HG03439 (cell line): Measurements from ENCODE around the gene APLP2.
"Not testable (repeated sequence)": the region's sequence is repeated elsewhere in the genome, so short reads cannot be mapped to it uniquely, and the experiment has no call there.

Experiments used
- ATAC-seq: cut with Tn5 transposase; IDR thresholded peaks from one replicate; pipeline ENCODE4 v1.9.1; 2021; ENCODE audit warnings: mild to moderate bottlenecking, moderate library complexity; ENCODE audit not compliant: unreplicated experiment

Gene APLP2

DNA sequence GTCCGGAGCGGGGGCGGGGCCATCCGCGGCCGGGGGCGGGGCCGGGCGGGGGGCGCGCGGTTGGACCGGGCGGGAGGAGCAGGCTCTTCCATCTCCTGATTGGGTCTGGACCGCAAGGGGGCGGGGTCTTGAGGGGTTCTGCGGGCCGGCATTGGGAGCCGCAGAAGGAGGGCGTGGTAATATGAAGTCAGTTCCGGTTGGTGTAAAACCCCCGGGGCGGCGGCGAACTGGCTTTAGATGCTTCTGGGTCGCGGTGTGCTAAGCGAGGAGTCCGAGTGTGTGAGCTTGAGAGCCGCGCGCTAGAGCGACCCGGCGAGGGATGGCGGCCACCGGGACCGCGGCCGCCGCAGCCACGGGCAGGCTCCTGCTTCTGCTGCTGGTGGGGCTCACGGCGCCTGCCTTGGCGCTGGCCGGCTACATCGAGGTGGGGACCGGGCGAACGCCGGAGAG is at the start of gene APLP2:
APLP2 (plus strand) TSS at position 236 of the 450 bp plus-strand sequence; CDS start at position 320, 84 bp downstream.
- peak; percentile 97 for ATAC-seq

DNA sequence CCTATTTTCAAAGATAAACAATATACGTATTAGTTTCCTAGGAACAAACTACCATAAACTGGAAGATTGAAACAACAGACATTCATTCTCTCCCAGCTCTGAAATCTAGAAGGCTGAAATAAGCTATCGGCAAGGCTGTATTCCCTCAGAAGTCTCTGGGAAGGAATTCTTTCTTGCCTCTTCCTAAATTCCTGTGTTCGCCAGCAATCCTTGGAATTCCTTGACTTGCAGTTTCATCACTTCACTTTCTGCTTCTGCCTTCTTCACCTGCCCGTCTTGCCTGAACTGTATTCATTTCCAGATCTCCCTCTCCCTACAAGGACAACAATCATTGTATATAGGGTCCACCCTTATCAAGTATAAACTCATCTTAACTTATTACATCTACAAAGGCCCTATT is 49.4 kb upstream of the APLP2 start:
- no peak for ATAC-seq

DNA sequence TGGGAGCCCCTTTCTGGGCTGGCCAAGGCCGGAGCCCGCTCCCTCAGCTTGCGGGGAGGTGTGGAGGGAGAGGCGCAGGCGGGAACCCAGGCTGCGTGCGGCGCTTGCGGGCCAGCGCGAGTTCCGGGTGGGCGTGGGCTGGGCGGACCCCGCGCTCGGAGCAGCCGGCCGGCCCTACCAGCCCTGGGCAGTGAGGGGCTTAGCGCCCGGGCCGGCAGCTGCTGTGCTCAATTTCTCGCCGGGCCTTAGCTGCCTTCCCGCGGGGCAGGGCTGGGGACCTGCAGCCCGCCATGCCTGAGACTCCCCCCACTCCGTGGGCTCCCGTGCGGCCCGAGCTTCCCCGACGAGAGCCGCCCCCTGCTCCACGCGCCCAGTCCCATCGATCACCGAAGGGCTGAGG is 48.1 kb upstream of the APLP2 start:
- not testable (repeated sequence) for ATAC-seq

GRCh38 chr11:130022799-130023198 is 46.9 kb upstream of the APLP2 start:
- no peak for ATAC-seq

DNA sequence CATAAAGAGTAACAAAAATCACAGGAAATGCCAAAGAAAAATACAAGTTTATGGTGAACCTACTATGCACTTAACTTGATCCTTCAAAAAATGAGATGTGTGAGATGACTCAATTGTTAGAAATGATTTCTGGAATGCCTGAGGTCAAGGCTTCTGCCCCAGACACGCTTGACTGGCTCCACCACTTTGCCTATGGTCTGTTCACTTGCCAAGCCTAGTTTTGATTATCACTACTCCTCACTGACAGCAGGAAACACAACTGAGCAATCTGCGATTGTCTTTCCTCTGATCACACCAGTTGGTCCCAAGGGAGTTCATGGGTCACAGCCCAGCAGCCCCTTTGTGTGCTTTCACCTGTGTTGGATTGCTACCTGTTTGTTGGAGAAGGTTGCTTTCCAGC is 46.5 kb upstream of the APLP2 start:
- peak; percentile 88 for ATAC-seq

GRCh38 chr11:130024361-130024760 is 45.3 kb upstream of the APLP2 start:
- ATAC-seq: no peak

- ATAC-seq: no peak
Observed at GRCh38 chr11:130025371-130025770, 44.3 kb upstream of the APLP2 start.

DNA sequence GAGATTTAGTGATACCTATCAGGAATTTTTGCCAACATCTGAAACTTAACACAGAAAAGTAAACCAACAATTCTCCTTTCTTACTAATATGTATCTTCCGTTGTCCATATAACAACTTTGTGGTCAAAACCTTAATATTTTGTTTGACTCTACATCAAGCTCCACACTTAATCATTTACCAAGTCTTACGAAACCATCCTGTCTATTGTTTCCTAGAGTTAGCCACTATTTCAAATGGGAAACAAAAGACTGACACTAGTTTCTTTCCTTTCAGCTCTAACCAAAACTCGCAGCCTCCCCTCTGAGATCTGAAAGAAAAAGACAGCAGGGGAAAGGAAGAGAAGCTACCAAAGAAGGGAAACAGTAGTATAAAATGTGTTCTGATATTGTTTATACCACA is 40.6 kb upstream of the APLP2 start:
- no peak for ATAC-seq

- ATAC-seq: no peak
Observed at GRCh38 chr11:130031056-130031455, 38.6 kb upstream of the APLP2 start.

GRCh38 chr11:130031945-130032344 is 37.7 kb upstream of the APLP2 start:
- no peak for ATAC-seq

- no peak for ATAC-seq
Observed at GRCh38 chr11:130032931-130033330, 36.8 kb upstream of the APLP2 start.

- no peak for ATAC-seq
Observed at GRCh38 chr11:130034236-130034635, 35.5 kb upstream of the APLP2 start.

GRCh38 chr11:130037058-130037457 is 32.6 kb upstream of the APLP2 start:
- ATAC-seq: no peak

DNA sequence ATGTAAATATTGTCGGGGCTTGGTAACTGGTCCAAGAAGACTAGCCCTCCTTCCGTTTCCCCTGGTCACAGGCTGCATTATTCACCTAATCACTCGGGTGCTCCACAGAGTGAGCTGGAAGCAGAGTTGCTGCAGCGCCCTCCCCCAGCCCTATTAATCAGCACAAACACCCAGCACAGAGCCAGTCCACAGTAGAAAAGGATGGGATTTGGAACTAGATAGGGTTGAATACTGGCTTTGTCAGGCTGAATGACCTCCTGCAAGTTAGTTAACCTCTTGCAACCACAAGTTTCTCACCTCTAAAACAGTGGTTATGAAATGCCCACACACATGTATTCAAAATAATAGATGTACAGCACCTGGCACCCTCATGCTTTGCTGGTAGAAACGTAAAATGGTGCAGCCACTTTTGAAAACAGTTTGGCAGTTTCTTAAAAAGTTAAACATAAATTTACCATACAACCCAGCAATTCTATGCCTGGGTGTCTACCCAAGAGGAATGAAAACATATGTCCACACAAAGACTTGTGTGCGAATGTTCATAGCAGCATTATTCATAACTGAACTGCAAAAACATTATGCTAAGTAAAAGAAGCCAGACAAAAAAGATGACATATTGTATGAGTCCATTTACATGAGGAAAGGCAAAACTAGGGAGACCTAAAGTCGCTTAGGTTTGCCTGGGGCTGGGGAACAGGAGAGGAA is 31.7 kb upstream of the APLP2 start:
- peak; percentile 54 for ATAC-seq

GRCh38 chr11:130040281-130040940 is 29.3 kb upstream of the APLP2 start:
- no peak for ATAC-seq

DNA sequence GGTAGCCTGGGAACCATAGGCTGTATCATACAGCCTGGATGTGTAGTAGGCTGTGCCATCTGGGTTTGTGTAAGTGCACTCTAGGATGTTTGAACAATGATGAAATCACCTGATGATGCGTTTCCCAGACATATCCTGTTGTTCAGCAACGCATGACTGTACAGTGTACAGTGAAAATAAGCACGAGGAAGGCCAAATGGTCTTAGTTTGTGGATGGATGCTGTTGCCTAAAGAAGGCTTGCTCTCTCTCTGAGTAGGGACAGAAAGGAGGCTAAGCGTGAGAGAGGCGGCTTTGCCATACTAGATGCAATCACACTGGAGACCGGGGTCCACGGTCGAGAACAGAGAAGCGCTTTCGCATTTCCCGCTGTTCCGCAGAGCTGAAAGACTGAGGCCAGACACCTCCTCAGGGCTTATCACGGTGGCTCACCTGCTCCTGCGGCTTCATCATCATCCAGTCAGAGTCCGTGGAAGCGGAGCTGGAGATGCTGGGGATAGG is 27.6 kb upstream of the APLP2 start:
- ATAC-seq: no peak

DNA sequence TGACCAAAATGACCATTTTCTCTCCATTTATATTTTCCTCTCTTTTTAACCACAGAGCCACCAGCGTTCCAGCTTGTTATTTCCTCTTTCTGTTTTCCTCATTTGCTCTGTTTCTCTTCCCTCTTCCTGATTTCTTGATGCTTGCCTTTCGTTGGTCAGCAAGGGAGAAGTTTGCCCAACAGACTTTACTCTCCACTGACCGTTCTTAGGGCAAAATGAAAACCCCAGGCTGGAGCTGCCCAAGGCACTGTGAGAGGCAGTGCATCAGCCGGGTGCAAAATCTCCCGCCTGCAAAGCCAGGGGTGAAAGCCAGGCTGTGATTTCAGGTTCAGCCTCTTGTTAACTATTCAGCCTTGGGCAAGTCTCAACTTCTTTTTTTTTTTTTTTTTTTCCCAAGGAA is 26.1 kb upstream of the APLP2 start:
- ATAC-seq: no peak

GRCh38 chr11:130047141-130047540 is 22.6 kb upstream of the APLP2 start:
- ATAC-seq: no peak

DNA sequence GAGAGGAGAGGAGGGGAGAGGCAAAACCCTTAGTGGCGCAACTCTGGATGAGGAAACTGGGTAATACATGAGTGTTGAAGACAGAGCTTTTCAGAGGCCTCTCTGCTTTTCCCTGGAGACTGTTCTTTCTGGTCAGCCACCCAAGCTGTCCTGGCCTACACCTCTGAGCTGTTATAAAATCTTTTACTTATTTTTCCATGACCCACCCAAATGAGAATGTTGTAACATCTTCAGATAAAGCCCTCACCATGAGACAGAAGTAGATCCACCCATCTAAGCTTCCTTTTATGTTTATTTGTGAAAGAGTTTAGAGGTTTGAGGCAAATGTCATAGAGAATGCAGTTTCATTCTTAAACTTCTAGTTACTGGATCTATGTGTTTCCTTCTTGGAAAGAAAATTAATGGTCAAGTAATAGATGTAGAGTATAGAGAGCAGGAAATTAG is 20.3 kb upstream of the APLP2 start:
- no peak for ATAC-seq

GRCh38 chr11:130050257-130050656 is 19.4 kb upstream of the APLP2 start:
- no peak for ATAC-seq

DNA sequence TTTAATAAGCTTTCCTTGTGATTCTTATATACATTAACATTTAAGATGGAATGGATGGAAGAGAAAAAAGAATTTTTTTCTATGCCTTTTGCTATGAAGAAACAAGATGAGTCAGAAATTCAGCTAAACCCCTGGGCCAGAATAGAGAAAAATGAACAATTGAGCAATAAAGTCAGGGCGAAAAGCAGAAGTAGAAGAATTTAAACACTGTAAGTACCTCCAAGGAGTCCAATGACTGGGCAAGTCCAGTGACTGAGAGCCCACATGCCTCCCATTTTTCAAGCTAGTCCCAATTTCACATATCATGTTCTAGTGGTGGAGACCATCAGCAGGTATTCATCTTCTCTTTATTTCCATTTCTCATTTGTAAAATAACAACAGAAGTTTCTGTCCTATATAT is 18.6 kb upstream of the APLP2 start:
- no peak for ATAC-seq

GRCh38 chr11:130052567-130052966 is 17.1 kb upstream of the APLP2 start:
- no peak for ATAC-seq
